Sciatic nerve (tissue), 2 donors: Measurements from ENCODE around the gene CIROP. TPM values are rescaled to one million over a fixed set of nuclear protein-coding genes. Genes with fewer than 3 reads are reported as not detected.
A peak's percentile ranks its signal among the peaks of the same experiment; 100 is the strongest.

Source experiments
- ATAC-seq: fragments of 200-7000 bp; cut with Tn5 transposase; one replicate; pipeline ENCODE4 v1.9.1; 2020; ENCODE audit warnings: mild to moderate bottlenecking, moderate library complexity
- DNase-seq: peaks from one replicate; pipeline ENCODE4 v3.0.0-alpha.2; 2020; ENCODE audit warnings: low spot score
- intact Hi-C: fragments of 100-400 bp; cut with DNase I; formaldehyde crosslinking; loops from one replicate; pipeline ENCODE4 v1.14.2; 2022
- total RNA-seq: library from RNA; stranded (reverse); fragmentation: NEBNext Ultra II Directional; extraction: Animal tissue kit (Norgen Biotek cat#: 25700); gene quantifications from one replicate; pipeline ENCODE4 v1.2.1, GENCODE V29; 2021
- donor health status: DM: no; HTN: no; CAD: no.
- donor health status: DM: no; HTN: no; CAD: no.

CIROP gene
- total RNA-seq, 1 donor from 2014 or later = not detected

GRCh38 chr14:23101986-23102625 is 2.7 kb downstream of the CIROP start:
- intact Hi-C loops = no loop called here
- ATAC-seq (no peak), DNase-seq (no peak)

- intact Hi-C loops = no loop called here
- ATAC-seq = no peak
- no peak for DNase-seq
Observed at GRCh38 chr14:23101213-23101970, 3.4 kb downstream of the CIROP start.

GRCh38 chr14:23099212-23099861 is 5.5 kb downstream of the CIROP start:
- intact Hi-C loops = no loop called here
- DNase-seq (no peak), ATAC-seq (no peak)

GRCh38 chr14:23097786-23098185 is 7.0 kb downstream of the CIROP start:
- DNase-seq (no peak), ATAC-seq (no peak)
- intact Hi-C loops = no loop called here

- peak; percentile 98 for ATAC-seq
- peak; percentile 100 for DNase-seq
- intact Hi-C loops = no loop called here
Observed at GRCh38 chr14:23095196-23096108, 9.3 kb downstream of the CIROP start, which contains the start of gene C14orf119. Gene C14orf119, plus strand, starts transcription at chr14:23095505. Its CDS starts 2,154 bp downstream, at chr14:23097659.

GRCh38 chr14:23094666-23095195 is 10.1 kb downstream of the CIROP start, which contains the start of gene ACIN1:
Gene ACIN1, minus strand, starts transcription at chr14:23095136. Its CDS starts 24 bp downstream, at chr14:23095112.
- ATAC-seq (peak; percentile 72), DNase-seq (peak; percentile 80)
- intact Hi-C loops = no loop called here

- ATAC-seq = no peak
- DNase-seq = no peak
- intact Hi-C loops = no loop called here
Observed at GRCh38 chr14:23093991-23094665, 10.7 kb downstream of the CIROP start.

GRCh38 chr14:23093526-23093925 is 11.3 kb downstream of the CIROP start:
- DNase-seq = no peak
- intact Hi-C loops = no loop called here
- no peak for ATAC-seq

GRCh38 chr14:23093104-23093503 is 11.7 kb downstream of the CIROP start:
- intact Hi-C loops = no loop called here
- DNase-seq = no peak
- no peak for ATAC-seq

GRCh38 chr14:23091294-23092225 is 13.2 kb downstream of the CIROP start:
- ATAC-seq (no peak), DNase-seq (no peak)
- intact Hi-C loops = no loop called here

- ATAC-seq (no peak), DNase-seq (no peak)
- intact Hi-C loops = no loop called here
Observed at GRCh38 chr14:23090254-23090636, 14.5 kb downstream of the CIROP start.

- DNase-seq = no peak
- intact Hi-C loops = no loop called here
- ATAC-seq = no peak
Observed at GRCh38 chr14:23089498-23090253, 15.1 kb downstream of the CIROP start.

GRCh38 chr14:23086565-23086964 is 18.2 kb downstream of the CIROP start:
- DNase-seq = no peak
- ATAC-seq = no peak
- intact Hi-C loops = no loop called here

- intact Hi-C loops = no loop called here
- DNase-seq = no peak
- no peak for ATAC-seq
Observed at GRCh38 chr14:23085458-23085857, 19.3 kb downstream of the CIROP start.

- DNase-seq (no peak), ATAC-seq (no peak)
- intact Hi-C loops = no loop called here
Observed at GRCh38 chr14:23080474-23080873, 24.3 kb downstream of the CIROP start.

GRCh38 chr14:23079716-23080115 is 25.1 kb downstream of the CIROP start:
- DNase-seq (no peak), ATAC-seq (no peak)
- intact Hi-C loops = no loop called here
